BE2C (cell line): ENCODE results near the gene ZNF827.

ENCODE experiments used
- DNase-seq: peaks from one replicate; pipeline ENCODE4 v3.0.0-alpha.2; 2020
- H3K27me3 ChIP-seq: fragments of 250-450 bp; sonication (Bioruptor Pico); 2 replicates; pipeline ENCODE4 v1.5.1; 2020; ENCODE audit warnings: mild to moderate bottlenecking
- H3K36me3 ChIP-seq: fragments of 250-450 bp; sonication (Bioruptor Pico); 2 replicates; pipeline ENCODE4 v1.5.1; 2020; ENCODE audit warnings: mild to moderate bottlenecking
- H3K4me1 ChIP-seq: fragments of 250-450 bp; sonication (Bioruptor Pico); 2 replicates; pipeline ENCODE4 v1.5.1; 2020
- H3K4me3 ChIP-seq: 2 replicates; pipeline ENCODE4 v1.5.1; 2011; ENCODE audit warnings: low read depth, low read length
- H3K9me3 ChIP-seq: fragments of 250-450 bp; sonication (Bioruptor Pico); 2 replicates; pipeline ENCODE4 v1.5.1; 2020
- TF ChIP-seq, protein P1 (sequence below): IDR thresholded peaks from 2 replicates; pipeline ENCODE4 v1.5.1; 2012; ENCODE audit warnings: mild to moderate bottlenecking, low read depth, low read length

Gene ZNF827

DNA sequence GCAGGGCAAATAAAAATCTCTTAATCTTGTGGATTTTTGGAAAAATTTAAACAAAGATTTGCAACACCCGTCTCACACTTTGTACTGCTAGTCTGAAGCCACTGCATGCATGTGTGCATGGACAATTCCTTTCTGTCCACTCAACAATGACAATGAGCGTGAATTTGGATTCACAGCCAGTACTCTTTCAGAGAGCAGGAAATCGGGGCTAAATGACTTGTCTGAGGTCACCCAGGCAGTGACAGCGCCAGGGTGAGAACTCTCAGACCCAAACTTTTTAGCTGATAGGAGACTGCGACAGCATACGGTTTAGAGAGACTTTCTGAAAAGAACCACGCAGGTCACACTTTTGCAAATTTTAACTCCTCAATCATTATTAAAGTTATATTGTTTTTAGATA is 90.9 kb downstream of the ZNF827 start:
- TF ChIP-seq, protein P1, sequence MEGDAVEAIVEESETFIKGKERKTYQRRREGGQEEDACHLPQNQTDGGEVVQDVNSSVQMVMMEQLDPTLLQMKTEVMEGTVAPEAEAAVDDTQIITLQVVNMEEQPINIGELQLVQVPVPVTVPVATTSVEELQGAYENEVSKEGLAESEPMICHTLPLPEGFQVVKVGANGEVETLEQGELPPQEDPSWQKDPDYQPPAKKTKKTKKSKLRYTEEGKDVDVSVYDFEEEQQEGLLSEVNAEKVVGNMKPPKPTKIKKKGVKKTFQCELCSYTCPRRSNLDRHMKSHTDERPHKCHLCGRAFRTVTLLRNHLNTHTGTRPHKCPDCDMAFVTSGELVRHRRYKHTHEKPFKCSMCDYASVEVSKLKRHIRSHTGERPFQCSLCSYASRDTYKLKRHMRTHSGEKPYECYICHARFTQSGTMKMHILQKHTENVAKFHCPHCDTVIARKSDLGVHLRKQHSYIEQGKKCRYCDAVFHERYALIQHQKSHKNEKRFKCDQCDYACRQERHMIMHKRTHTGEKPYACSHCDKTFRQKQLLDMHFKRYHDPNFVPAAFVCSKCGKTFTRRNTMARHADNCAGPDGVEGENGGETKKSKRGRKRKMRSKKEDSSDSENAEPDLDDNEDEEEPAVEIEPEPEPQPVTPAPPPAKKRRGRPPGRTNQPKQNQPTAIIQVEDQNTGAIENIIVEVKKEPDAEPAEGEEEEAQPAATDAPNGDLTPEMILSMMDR: no peak

DNA sequence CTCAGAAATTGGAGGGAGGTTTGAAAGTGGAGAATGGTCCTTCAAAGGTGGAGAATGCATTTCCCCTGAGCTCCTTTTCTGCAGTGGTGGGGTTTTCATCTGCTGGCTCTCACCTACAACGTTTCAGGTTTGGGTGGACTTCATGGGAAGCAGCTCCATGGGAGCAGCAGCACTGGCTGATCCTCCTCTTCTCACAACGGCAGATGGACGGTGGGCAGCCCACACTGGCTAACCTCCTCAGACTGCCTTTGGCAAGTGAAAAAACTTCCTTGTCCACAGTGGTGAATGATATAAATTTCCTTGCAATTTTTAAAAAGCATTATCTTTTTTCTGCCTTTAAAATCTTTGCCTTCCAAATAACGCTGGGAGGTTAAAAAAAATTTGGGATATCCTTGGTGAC is 93.5 kb downstream of the ZNF827 start:
- Histone ChIP-seq H3K4me3 (no peak overlapping the region), H3K36me3 (peaks cover 21% of the 10 kb centered on the region), H3K27me3 (no peaks in the 10 kb centered on the region), H3K9me3 (no peaks in the 10 kb centered on the region; the same call in 1 of the 2 replicates), H3K4me1 (no peaks in the 10 kb centered on the region)
- TF ChIP-seq, protein P1: no peak
- no peak for DNase-seq

More for the DNA sequence above, 90.9 kb downstream of the ZNF827 start:
- Histone ChIP-seq H3K9me3 (no peaks in the 10 kb centered on the region), H3K27me3 (no peaks in the 10 kb centered on the region), H3K36me3 (peaks cover 11% of the 10 kb centered on the region), H3K4me3 (no peak overlapping the region), H3K4me1 (peaks cover 8% of the 10 kb centered on the region)
- no peak for DNase-seq

DNA sequence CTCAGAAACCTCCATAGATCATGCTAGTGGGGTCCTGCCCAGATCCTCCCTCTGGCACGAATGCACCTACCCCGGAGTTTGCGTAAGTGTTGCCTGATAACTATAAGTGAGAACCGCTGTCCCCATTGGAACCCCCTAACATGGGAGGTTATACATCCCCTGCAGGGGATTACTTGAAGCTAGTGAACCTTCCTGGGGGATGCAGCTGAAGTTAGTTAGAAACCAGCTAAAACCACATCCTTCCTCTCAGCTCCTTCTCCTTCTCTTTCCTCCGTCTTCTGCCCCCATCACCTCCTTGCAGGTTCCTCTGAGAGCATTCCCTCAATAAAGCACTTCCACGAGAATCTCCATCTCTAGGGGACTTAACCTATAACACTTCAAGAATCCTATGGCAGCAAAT is 95.0 kb downstream of the ZNF827 start:
- Histone ChIP-seq H3K4me1 (no peaks in the 10 kb centered on the region), H3K4me3 (no peak overlapping the region), H3K27me3 (no peaks in the 10 kb centered on the region), H3K9me3 (no peaks in the 10 kb centered on the region; the same call in 1 of the 2 replicates), H3K36me3 (peaks cover 21% of the 10 kb centered on the region)
- no peak for DNase-seq
- TF ChIP-seq, protein P1: no peak

DNA sequence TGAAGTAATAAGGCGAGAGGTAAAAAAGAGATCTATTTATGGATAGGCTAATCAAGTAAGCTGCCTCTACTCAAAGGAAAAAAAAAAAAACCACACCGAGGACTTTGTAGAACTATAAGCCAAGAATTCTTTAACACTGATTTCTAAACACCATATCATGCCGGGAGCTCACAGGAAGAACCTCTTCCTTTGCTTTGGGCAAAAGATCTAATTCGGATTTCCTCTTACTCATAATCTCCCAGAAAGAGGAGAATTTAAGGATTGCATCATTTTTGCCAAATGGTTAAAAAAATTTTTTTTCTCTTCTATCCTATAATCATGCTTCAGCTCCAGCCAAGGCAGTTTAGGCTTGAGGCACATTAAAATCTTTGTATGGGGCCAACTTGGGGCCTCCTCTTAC is 95.5 kb downstream of the ZNF827 start:
- H3K36me3 ChIP-seq: peaks cover 17% of the 10 kb centered on the region
- no peaks in the 10 kb centered on the region for H3K4me1 ChIP-seq
- H3K4me3 ChIP-seq: no peak overlapping the region
- TF ChIP-seq, protein P1: no peak
- H3K9me3 ChIP-seq: no peaks in the 10 kb centered on the region; the same call in 1 of the 2 replicates
- H3K27me3 ChIP-seq: no peaks in the 10 kb centered on the region
- DNase-seq: no peak

DNA sequence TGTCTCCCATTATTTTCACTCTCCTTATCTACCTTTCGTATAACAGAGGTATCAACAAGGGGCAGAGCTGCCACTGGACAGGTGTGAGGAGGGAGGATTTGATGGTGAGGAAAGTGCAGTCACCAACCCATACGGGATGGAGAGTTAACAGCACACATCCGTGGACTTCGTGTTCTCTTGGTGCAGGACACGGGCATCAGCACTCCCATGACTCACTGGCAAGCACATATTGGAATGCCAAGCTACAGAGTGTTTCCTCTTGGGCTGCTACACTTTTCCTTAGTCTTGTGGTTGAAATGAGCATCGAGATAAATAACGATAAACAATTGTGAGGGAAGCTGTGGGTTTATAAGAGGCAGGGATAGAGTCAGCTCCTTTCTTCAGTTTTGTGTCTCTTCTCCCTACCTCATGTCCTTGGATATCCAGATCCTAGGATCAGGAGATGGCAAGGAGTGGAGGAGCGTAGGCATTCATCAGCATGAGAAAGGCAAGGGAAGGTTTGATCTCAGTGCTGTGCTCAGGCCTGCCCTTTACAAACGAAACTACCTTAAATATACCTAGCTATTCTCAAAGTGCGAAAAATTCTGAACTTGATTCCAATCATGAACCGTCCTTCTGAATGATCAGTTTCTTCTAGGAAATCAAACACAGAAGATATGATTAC is 96.3 kb downstream of the ZNF827 start:
- Histone ChIP-seq H3K36me3 (peaks cover 17% of the 10 kb centered on the region), H3K9me3 (no peaks in the 10 kb centered on the region; the same call in 1 of the 2 replicates), H3K27me3 (no peaks in the 10 kb centered on the region), H3K4me1 (no peaks in the 10 kb centered on the region), H3K4me3 (no peak overlapping the region)
- TF ChIP-seq, protein P1: no peak
- DNase-seq: no peak

DNA sequence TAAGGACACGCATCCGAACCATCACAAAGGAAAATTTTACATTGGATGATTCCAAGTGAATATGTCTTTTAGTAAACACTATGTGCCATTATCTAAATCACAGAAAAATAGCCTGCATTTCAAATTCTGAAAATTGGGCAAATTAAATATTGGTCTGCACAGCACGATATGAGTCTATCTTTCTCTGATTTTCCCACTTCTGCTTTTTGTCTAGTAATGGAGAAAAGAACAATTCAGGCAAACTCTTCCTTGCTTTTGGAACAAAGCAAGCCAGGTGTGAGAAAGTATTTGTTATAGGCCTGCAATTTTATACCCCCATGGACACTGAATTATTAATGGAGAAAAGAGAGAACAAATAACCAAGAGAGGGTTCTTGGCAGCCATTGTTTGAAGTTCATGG is 97.8 kb downstream of the ZNF827 start:
- Histone ChIP-seq H3K4me1 (no peaks in the 10 kb centered on the region), H3K4me3 (no peak overlapping the region), H3K27me3 (no peaks in the 10 kb centered on the region), H3K36me3 (peaks cover 16% of the 10 kb centered on the region), H3K9me3 (no peaks in the 10 kb centered on the region; the same call in 1 of the 2 replicates)
- TF ChIP-seq, protein P1: no peak
- no peak for DNase-seq
